Activated naive CD4-positive, alpha-beta T cell treated with anti-CD3 and anti-CD28 coated beads, Interleukin-2, amount 50 U/mL, for 16 hours (primary cell): ENCODE measurements around the gene PPP1R12C.
"Not testable (repeated sequence)": the region's sequence is repeated elsewhere in the genome, so short reads cannot be mapped to it uniquely, and the experiment has no call there.

Experiments
- DNase-seq: peaks from one replicate; pipeline ENCODE4 v3.0.0-alpha.2; 2020

The PPP1R12C gene

GRCh38 chr19:55070466-55071128 lies 46.8 kb downstream of the PPP1R12C start:
- no peak for DNase-seq

- DNase-seq = no peak
Measured at GRCh38 chr19:55069865-55070197, 47.6 kb downstream of the PPP1R12C start.

- DNase-seq = no peak
Measured at GRCh38 chr19:55068950-55069864, 48.2 kb downstream of the PPP1R12C start.

- no peak for DNase-seq
Measured at GRCh38 chr19:55067869-55068268, 49.6 kb downstream of the PPP1R12C start.

GRCh38 chr19:55066107-55066709 lies 51.2 kb downstream of the PPP1R12C start:
- no peak for DNase-seq

GRCh38 chr19:55065516-55065915 lies 51.9 kb downstream of the PPP1R12C start:
- DNase-seq = not testable (repeated sequence)

- no peak for DNase-seq
Measured at GRCh38 chr19:55063492-55063843, 54.0 kb downstream of the PPP1R12C start.

GRCh38 chr19:55062735-55063491 lies 54.5 kb downstream of the PPP1R12C start, which contains the start of gene RDH13:
Gene RDH13 (minus strand): TSS chr19:55063148. CDS start chr19:55063032, 116 bp downstream.
- DNase-seq = peak; percentile 99

- not testable (repeated sequence) for DNase-seq
Measured at GRCh38 chr19:55060287-55060686, 57.1 kb downstream of the PPP1R12C start.

GRCh38 chr19:55058781-55059610 lies 58.4 kb downstream of the PPP1R12C start:
- DNase-seq = no peak

- no peak for DNase-seq
Measured at GRCh38 chr19:55056827-55057226, 60.6 kb downstream of the PPP1R12C start.

- no peak for DNase-seq
Measured at GRCh38 chr19:55053735-55054134, 63.7 kb downstream of the PPP1R12C start.

- DNase-seq = no peak
Measured at GRCh38 chr19:55050749-55051532, 66.5 kb downstream of the PPP1R12C start.

- no peak for DNase-seq
Measured at GRCh38 chr19:55048446-55048845, 69.0 kb downstream of the PPP1R12C start.

GRCh38 chr19:55047951-55048350 lies 69.5 kb downstream of the PPP1R12C start:
- DNase-seq = no peak

- DNase-seq = no peak
Measured at GRCh38 chr19:55046975-55047622, 70.3 kb downstream of the PPP1R12C start.

GRCh38 chr19:55044771-55045716 lies 72.4 kb downstream of the PPP1R12C start:
- no peak for DNase-seq

GRCh38 chr19:55044286-55044685 lies 73.2 kb downstream of the PPP1R12C start:
- DNase-seq = no peak

- DNase-seq = no peak
Measured at GRCh38 chr19:55042688-55043087, 74.7 kb downstream of the PPP1R12C start.

GRCh38 chr19:55042344-55042678 lies 75.1 kb downstream of the PPP1R12C start:
- no peak for DNase-seq
